Measurements from ENCODE around the gene RPA3.

GRCh38 chr7:7617550-7617949 is 100.9 kb downstream of the RPA3 start:
- TF ChIP-seq CTCF (conservative IDR thresholded peaks at IDR 0.05; ENCODE audit: low read depth, low read length) = no peak
- TF ChIP-seq EZH2 (IDR thresholded peaks at IDR 0.05; ENCODE audit: borderline replicate concordance, low read depth, low read length, poor library complexity, severe bottlenecking) = no peak
